ENCODE data around the gene METTL16. TPM values are rescaled to one million over a fixed set of nuclear protein-coding genes. Genes with fewer than 3 reads are reported as not detected.

METTL16 gene
- polyA plus RNA-seq, 3 donors, result 36.1 to 39.1 (median 36.6) TPM

- DNase-seq (ENCODE audit: low read depth in 3 of 3, low spot score in 2 of 3), result peak in 2 of 3 donors; percentile 73 to 80
Observed at GRCh38 chr17:2416010-2416734, 95.5 kb downstream of the METTL16 start.

DNA sequence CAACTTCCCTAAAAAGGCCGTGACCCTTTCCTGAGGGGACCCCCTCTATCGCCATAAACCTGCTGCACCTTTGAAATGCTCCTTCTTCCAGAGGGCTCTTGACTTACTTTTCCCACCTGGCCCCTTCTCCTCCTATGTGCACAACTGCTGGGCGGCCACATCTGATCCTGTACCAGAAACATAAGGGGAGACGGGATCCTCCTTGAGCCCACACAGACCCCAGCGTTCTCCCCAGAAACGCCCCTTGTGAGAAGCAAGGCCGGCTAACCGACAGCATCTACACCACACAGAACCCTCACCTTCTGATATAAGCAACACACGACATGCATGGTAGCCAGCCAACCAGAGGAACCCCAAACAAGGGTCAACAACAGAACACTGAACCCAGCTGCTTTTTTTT is 96.6 kb downstream of the METTL16 start:
- DNase-seq (ENCODE audit: low read depth in 3 of 3, low spot score in 2 of 3), result no peak

DNA sequence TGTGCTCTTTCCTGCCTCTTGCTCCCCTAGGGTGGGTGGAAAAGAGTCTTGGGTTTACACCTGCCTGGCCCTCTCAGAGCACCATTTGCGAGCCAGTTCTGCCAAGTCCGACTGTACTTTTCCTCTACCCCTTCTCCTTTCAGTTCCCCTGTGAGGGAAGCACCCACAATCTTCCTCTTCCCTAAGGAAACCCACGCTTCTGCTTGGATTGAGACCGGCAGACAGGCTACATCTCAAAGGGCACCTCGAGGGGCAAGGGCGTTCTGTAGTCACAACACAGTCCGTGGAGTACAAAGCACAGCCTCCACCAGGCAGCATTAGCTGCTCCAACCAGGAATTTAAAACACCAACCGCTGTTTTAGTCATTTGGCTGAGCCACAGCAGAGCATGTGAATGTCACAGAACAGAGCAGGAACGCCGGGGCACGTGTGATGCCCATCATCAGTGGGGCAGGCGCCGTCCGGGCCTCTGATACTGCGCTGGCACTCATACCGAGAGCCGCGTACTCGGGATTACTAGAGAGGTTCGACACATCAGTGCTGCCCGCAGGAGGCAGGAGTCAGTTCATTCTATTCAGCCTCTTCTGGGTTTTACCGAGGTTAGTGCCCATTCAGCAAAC is 97.1 kb downstream of the METTL16 start:
- DNase-seq (ENCODE audit: low read depth in 3 of 3, low spot score in 2 of 3), result no peak

DNA sequence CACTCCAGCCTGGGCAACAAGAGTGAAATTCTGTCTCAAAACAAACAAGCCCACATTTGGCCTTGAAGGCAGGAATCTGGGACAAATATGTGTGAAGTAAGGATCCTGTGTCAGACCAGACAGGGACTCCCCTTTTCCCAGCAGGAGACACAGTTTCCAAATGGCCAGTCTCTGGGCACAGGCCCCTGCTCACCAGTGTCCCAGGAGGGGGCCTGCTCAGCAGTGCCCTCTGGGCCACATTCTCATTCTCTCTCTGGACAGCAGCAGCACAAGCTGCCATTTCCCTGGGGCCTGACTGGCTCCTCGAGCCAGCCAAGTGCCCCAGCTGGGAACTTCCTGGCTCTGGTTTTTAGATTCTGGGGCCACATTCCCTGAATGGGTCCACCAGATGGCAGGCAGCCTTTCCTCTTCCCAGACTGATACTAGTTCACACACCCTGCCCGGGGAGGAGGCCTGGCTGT is 99.1 kb downstream of the METTL16 start:
- DNase-seq (ENCODE audit: low read depth in 3 of 3, low spot score in 2 of 3), result no peak

DNA sequence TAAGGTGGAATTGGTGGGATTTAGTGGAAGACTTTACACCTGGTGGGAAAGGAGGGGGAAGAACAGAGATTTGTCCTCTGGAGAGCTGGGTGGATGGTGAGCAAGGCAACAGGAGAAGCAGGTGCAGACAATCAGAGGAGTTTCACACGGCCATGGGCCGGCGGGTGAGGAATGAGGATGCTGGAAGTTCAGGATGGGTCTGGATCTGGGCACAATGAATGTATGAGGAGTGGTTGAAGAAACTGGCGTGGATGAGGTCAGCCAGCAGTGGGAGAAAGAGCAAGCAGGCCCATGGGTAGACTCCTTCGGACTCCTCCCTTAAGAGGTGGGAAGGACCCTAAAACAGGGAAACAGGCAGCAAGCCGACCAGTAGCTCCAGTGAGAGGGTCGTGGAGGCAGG is 100.7 kb downstream of the METTL16 start:
- no peak for DNase-seq (ENCODE audit: low read depth in 3 of 3, low spot score in 2 of 3)

- DNase-seq (ENCODE audit: low read depth in 3 of 3, low spot score in 2 of 3), result no peak
Observed at GRCh38 chr17:2406903-2407790, 104.5 kb downstream of the METTL16 start.

DNA sequence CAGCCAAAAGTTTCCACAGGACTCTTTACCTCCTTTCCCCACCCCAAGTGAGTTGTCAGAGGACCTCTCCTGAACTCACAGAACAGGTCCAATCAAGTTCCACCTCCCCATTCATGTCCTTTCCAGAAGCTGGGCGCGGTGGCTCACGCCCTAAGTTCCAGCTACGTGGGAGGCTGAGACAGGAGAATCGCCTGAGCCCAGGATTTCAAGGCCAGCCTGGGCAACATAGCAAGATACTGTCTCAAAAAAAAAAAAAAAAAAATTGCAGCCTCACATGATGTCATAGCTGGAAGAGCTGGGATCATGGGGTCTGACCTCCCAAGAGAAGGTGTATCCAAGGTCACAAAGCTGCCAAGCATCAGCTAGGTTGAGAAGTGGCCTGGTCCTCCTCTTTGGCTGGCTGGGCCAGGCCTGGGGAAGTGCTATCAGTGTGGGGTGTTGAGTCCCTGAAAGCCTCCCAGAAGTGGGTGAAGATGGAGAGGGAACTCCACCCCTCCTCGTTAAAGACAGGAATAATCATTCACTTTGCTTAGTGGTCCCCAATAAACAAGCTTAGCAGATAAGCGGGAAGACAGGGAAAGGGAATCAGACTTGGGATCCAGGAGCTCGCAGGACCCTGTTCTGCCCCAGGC is 105.3 kb downstream of the METTL16 start:
- DNase-seq (ENCODE audit: low read depth in 3 of 3, low spot score in 2 of 3), result no peak

- no peak for DNase-seq (ENCODE audit: low read depth in 3 of 3, low spot score in 2 of 3)
Observed at GRCh38 chr17:2405247-2405926, 106.3 kb downstream of the METTL16 start.

GRCh38 chr17:2403044-2403443 is 108.6 kb downstream of the METTL16 start:
- no peak for DNase-seq (ENCODE audit: low read depth in 3 of 3, low spot score in 2 of 3)

GRCh38 chr17:2402544-2402943 is 109.1 kb downstream of the METTL16 start:
- no peak for DNase-seq (ENCODE audit: low read depth in 3 of 3, low spot score in 2 of 3)

DNA sequence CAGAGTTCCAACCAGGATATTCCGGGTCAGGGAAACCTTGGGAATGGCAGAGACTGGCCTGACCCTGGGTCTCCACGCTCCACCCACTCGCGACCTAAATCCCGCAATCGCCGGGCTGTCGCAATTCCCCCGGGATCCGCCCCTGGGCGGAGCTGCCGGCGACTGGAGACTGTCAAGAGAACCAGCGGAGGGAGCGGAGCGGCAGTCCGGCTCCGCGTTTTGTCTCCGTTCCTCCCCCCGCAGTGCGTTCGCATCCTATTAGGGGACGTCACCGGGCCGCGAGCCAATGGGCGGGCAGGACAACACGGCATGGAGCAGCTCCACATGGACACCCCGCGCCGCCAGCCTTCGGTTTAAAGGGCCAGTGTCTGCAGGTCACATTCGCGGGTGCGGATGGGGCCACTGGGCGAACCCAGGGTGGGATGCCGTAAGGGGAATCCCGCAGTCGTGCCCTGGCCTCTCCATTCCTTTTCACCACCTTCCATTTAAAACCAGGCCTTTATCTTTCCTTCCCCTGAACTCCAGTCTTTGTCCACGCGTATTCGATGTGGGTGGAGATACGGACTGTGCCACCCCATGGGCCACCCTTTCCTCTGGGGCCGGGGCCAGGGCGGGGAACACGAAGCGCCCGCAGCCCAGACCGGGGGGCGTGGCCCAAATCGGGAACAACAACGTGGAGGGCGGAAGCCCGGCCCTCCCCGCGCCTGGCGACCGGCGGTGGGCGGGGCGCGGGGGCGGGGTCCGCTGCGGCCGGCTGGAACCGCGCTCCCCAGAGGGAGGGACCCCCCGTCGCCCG is 110.1 kb downstream of the METTL16 start:
- DNase-seq (ENCODE audit: low read depth in 3 of 3, low spot score in 2 of 3), result peak; percentile 97 to 98 (median 97)

DNA sequence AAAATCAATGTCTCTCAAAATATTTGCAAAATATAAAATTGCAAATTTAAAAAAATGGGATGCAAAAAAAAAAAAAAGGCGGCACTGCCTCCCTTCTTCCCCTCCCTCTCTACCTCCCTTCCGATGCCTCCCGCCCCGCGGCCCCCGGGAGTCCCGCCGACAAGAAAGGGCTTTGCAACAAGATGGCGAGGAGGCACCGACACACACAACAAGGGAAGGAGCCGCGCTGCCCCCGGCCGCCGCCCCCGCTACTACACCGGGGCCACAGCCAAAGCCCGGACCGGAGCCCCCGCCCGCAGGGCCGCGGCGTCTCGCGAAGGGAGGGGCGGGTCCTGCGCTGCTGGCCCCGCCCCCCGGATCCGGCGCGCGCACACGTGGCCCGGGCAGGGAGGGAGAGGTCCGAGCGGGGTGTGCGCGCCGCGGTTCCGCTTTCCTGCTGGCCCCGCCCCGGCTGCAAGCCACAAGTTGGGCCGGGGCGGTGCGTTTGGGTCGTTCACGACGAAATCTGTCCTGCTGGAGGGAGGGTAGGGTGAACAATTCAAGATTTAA is 110.7 kb downstream of the METTL16 start, which contains the start of gene MNT:
MNT (minus strand) TSS at position 184 of the 549 bp plus-strand sequence. CDS start 348 bp downstream, outside the sequence.
- peak in 2 of 3 donors; percentile 87 to 88 for DNase-seq (ENCODE audit: low read depth in 3 of 3, low spot score in 2 of 3)

DNA sequence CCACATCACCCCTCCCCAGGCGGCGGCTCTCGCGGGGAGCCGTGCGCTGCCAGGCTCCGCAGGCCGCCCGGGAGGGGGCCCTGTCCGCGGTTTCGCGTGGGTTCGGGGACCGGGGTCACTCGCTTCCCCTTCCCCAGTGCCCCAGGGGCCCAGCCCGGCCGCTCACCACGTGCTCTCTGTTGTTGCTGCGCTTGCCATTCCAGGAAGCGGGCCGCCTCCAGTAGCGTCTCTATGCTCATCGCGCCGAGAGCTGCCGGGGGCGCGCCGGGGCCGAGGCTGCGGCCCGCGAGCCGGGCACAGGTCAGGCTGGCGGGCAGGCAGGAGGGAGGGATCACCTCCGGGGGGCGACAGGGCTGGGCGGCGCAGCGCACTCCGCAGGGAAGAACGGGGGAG is 111.2 kb downstream of the METTL16 start:
- DNase-seq (ENCODE audit: low read depth in 3 of 3, low spot score in 2 of 3), result no peak

DNA sequence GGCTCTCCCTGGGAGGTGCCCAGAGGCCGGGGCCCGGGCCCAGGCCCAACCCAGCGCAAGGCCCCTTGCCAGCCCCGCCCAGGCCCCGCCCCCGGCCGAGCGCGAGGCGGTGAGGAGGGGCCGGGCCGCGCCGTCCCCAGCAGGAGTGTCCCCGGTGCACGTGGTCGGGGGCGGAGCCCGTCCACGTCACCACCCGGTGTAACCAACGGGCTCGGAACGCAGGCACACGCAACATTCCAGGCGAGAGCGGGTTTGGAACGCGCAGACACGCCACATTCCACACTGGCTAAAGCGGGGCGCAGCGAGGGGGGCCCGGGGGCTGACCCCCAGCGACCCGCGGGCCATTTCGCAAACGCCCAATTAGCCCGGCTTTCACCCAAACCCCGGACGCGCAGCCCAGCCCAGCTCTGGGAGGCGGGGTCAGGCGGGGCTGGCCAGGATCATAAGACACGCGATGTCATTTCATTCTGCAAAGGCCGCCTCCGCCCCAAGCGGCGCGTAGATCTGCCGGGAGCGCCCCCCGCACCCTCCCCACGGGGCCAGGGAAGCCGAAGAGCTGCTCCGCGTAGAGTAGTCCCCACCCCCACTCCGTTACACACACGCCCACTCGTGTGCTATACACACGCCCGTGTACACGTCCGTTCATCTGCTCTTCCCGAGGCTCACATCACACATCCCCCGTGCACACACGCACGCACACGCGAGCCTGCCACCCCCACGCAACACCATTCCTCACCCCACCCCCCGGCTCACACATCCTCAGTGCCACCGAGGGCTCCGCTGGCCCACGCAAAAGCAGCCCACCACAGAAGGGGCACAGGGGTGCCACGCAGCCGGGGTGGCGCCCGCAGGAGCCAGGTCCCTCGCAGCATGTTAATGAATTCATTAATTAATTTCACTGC is 111.9 kb downstream of the METTL16 start:
- peak; percentile 92 to 93 (median 92) for DNase-seq (ENCODE audit: low read depth in 3 of 3, low spot score in 2 of 3)

- DNase-seq (ENCODE audit: low read depth in 3 of 3, low spot score in 2 of 3), result no peak
Observed at GRCh38 chr17:2398655-2399571, 112.8 kb downstream of the METTL16 start.

- DNase-seq (ENCODE audit: low read depth in 3 of 3, low spot score in 2 of 3), result no peak
Observed at GRCh38 chr17:2398182-2398581, 113.5 kb downstream of the METTL16 start.
